HepG2 (cell line): ENCODE data around the gene MAP3K5. TPM values are rescaled to one million over a fixed set of nuclear protein-coding genes. Genes with fewer than 3 reads are reported as not detected.

ENCODE experiments used
- ATAC-seq: fragments of 200-7000 bp; cut with Tn5 transposase; 3 replicates; pipeline ENCODE4 v1.9.1; 2020; ENCODE audit warnings: mild to moderate bottlenecking, moderate library complexity
- BruUV-seq: library from RNA; stranded (reverse); fragments of 400-500 nt; replicated peaks from 2 replicates; lab custom pipeline; 2021; lab: Mats Ljungman, UMichigan
- CTCF ChIA-PET: fragments of 300-600 bp; formaldehyde crosslinking; extraction: SDS; loops from one replicate; lab custom pipeline; 2021; ENCODE audit warnings: low total read pairs, inconsistent platforms, low intra/inter-chr PET ratio; lab: Yijun Ruan, JAX
- POLR2A ChIA-PET: fragments of 350-600 bp; sonication (Branson Sonifier 250); formaldehyde crosslinking; loops from one replicate; lab custom pipeline; 2020; ENCODE audit warnings: antibody characterized with exemption, inconsistent platforms; lab: Yijun Ruan, JAX
- DNase-seq: peaks from one replicate; pipeline ENCODE4 v3.0.0-alpha.2; 2015; ENCODE audit warnings: low spot score
- FAIRE-seq: peaks from 3 replicates; lab custom pipeline; 2011; peaks lifted over from hg19 to GRCh38; lab: Jason Lieb, UNC
- H2AFZ ChIP-seq: one replicate; pipeline ENCODE4 v1.6.1; 2011; ENCODE audit warnings: low read length, inconsistent platforms
- H3K27ac ChIP-seq: fragments of 300-600 bp; 3 replicates; pipeline ENCODE4 v1.8.0; 2011; ENCODE audit warnings: mixed run types, mild to moderate bottlenecking, mixed read lengths, low read length, inconsistent platforms; ENCODE audit not compliant: insufficient read depth; ENCODE audit errors: extremely low read length
- H3K27me3 ChIP-seq, 2 experiments: fragments of 200-600 bp in 1 of 2; 2 replicates in 1 of 2; 3 replicates in 1 of 2; pipeline versions ENCODE4 v1.6.0 to v1.8.0; 2011; ENCODE audit warnings: low read length in 2 of 2, mild to moderate bottlenecking in 2 of 2, moderate library complexity in 2 of 2, inconsistent platforms in 1 of 2; ENCODE audit not compliant: insufficient read depth in 2 of 2, control insufficient read depth in 1 of 2
- H3K36me3 ChIP-seq, 2 experiments: fragments of 200-600 bp in 1 of 2; replicated peaks in 1 of 2; 2 replicates in 1 of 2; 3 replicates in 1 of 2; pipeline versions ENCODE4 v1.5.1 to v1.8.0; 2011; ENCODE audit warnings: low read length in 2 of 2, inconsistent platforms in 1 of 2; ENCODE audit not compliant: insufficient read depth in 2 of 2, control insufficient read depth in 1 of 2
- H3K4me1 ChIP-seq: 2 replicates; pipeline ENCODE4 v1.5.1; 2012; ENCODE audit warnings: low read length, inconsistent platforms; ENCODE audit not compliant: insufficient read depth
- H3K4me2 ChIP-seq: 2 replicates; pipeline ENCODE4 v1.6.0; 2011; ENCODE audit warnings: low read depth, low read length, inconsistent platforms
- H3K4me3 ChIP-seq, 3 experiments: fragments of 200-600 bp in 1 of 3; sonication (generic), shearing (Covaris generic) in 1 of 3; replicated peaks in 1 of 3; 2 replicates each; pipeline ENCODE4 v1.5.1; 2011 to 2016; ENCODE audit warnings: low read length in 3 of 3, inconsistent platforms in 2 of 3, low read depth in 2 of 3, mild to moderate bottlenecking in 2 of 3, control low read depth in 1 of 3, mixed read lengths in 1 of 3; ENCODE audit not compliant: insufficient read depth in 1 of 3
- H3K79me2 ChIP-seq: one replicate; pipeline ENCODE4 v1.6.1; 2011; ENCODE audit warnings: low read length, inconsistent platforms; ENCODE audit not compliant: insufficient read depth
- H3K9ac ChIP-seq: 2 replicates; pipeline ENCODE4 v1.6.0; 2011; ENCODE audit warnings: mild to moderate bottlenecking, low read depth, low read length, inconsistent platforms; ENCODE audit not compliant: insufficient read depth
- H3K9me3 ChIP-seq: 2 replicates; pipeline ENCODE4 v1.5.1; 2012; ENCODE audit warnings: mild to moderate bottlenecking, low read length
- H4K20me1 ChIP-seq: 2 replicates; pipeline ENCODE4 v1.6.0; 2011; ENCODE audit warnings: inconsistent platforms, mild to moderate bottlenecking, low read length, moderate library complexity; ENCODE audit not compliant: insufficient read depth
- ADNP ChIP-seq: sonication (generic); formaldehyde crosslinking; IDR thresholded peaks from 2 replicates; pipeline ENCODE4 v1.4.0; 2020; ENCODE audit warnings: missing genetic modification reagents
- HDAC2 ChIP-seq: sonication (generic); formaldehyde crosslinking; IDR thresholded peaks from 2 replicates; pipeline ENCODE4 v1.4.0; 2020; ENCODE audit warnings: missing genetic modification reagents
- MZF1 ChIP-seq: sonication (generic); formaldehyde crosslinking; IDR thresholded peaks from 2 replicates; pipeline ENCODE4 v1.8.1; 2023; ENCODE audit warnings: mild to moderate bottlenecking, missing genetic modification reagents, borderline replicate concordance
- NFE2 ChIP-seq: sonication (generic); formaldehyde crosslinking; IDR thresholded peaks from 2 replicates; pipeline ENCODE4 v1.4.0; 2020; ENCODE audit warnings: missing genetic modification reagents
- RELA ChIP-seq: sonication (generic); formaldehyde crosslinking; IDR thresholded peaks from 2 replicates; pipeline ENCODE4 v1.4.0; 2020; ENCODE audit warnings: missing genetic modification reagents
- RORA ChIP-seq: sonication (generic); formaldehyde crosslinking; IDR thresholded peaks from 2 replicates; pipeline ENCODE4 v1.5.0; 2020; ENCODE audit warnings: mild to moderate bottlenecking, missing genetic modification reagents, moderate library complexity
- TMF1 ChIP-seq: sonication (generic); formaldehyde crosslinking; IDR thresholded peaks from 2 replicates; pipeline ENCODE4 v1.8.1; 2022; ENCODE audit warnings: low read depth, missing genetic modification reagents
- TOE1 ChIP-seq: sonication (generic); formaldehyde crosslinking; IDR thresholded peaks from 2 replicates; pipeline ENCODE4 v1.4.0; 2020; ENCODE audit warnings: mild to moderate bottlenecking, missing genetic modification reagents
- ZFP82 ChIP-seq: sonication (generic); formaldehyde crosslinking; IDR thresholded peaks from 2 replicates; pipeline ENCODE4 v1.5.1; 2020; ENCODE audit warnings: mild to moderate bottlenecking, missing genetic modification reagents, borderline replicate concordance
- ZKSCAN5 ChIP-seq: sonication (generic); formaldehyde crosslinking; IDR thresholded peaks from 2 replicates; pipeline ENCODE4 v1.5.1; 2020; ENCODE audit warnings: mild to moderate bottlenecking, missing genetic modification reagents
- ZNF354B ChIP-seq: sonication (generic); formaldehyde crosslinking; IDR thresholded peaks from 2 replicates; pipeline ENCODE4 v1.8.0; 2022; ENCODE audit warnings: mild to moderate bottlenecking, missing genetic modification reagents
- ZNF430 ChIP-seq: sonication (generic); formaldehyde crosslinking; IDR thresholded peaks from 2 replicates; pipeline ENCODE4 v1.9.0; 2021; ENCODE audit warnings: mild to moderate bottlenecking, missing genetic modification reagents
- ZNF432 ChIP-seq: sonication (generic); formaldehyde crosslinking; IDR thresholded peaks from 2 replicates; pipeline ENCODE4 v1.5.0; 2020; ENCODE audit warnings: missing genetic modification reagents, mild to moderate bottlenecking, borderline replicate concordance
- ZNF614 ChIP-seq: IDR thresholded peaks from 2 replicates; pipeline ENCODE4 v1.6.1; 2018; ENCODE audit warnings: missing biosample characterization, missing genetic modification reagents, inconsistent platforms, borderline replicate concordance
- ZNF746 ChIP-seq: sonication (generic); formaldehyde crosslinking; IDR thresholded peaks from 2 replicates; pipeline ENCODE4 v1.8.0; 2022; ENCODE audit warnings: mild to moderate bottlenecking, missing genetic modification reagents
- ZNF790 ChIP-seq: sonication (generic); formaldehyde crosslinking; IDR thresholded peaks from 2 replicates; pipeline ENCODE4 v1.8.0; 2022; ENCODE audit warnings: missing genetic modification reagents, mild to moderate bottlenecking, borderline replicate concordance
- ZSCAN9 ChIP-seq: IDR thresholded peaks from 2 replicates; pipeline ENCODE4 v1.6.1; 2016; ENCODE audit warnings: borderline replicate concordance
- WGBS: methylation state at CpG from one replicate; pipeline ENCODE4 v1.1.6; 2017; ENCODE audit warnings: low lambda C conversion rate; 5-methylcytosine and 5-hydroxymethylcytosine counted together
- in situ Hi-C: cut with HindIII; loops from 2 replicates; pipeline ENCODE4 v1.10.0; 2017; ENCODE audit warnings: low pct_unique_long_range_greater_than_20kb; ENCODE audit not compliant: extremely low pct_ligation_motif_present
- intact Hi-C: fragments of 100-400 bp; cut with micrococcal nuclease; formaldehyde crosslinking; loops from one replicate; pipeline ENCODE4 v1.10.0; 2022; ENCODE audit not compliant: unreplicated experiment
- polyA plus RNA-seq, 8 experiments: library from polyadenylated mRNA; depleted of rRNA in 3 of 8; stranded (reverse) in 7 of 8; unstranded in 1 of 8; fragments of >200 nt; fragmentation: Illumina TruSeq in 4 of 8; extraction: Trizol in 4 of 8; gene quantifications; 2 replicates each; pipeline versions ENCODE4 v1.2.1 to v1.2.3, GENCODE V29; 2011 to 2016; ENCODE audit warnings: low read depth in 4 of 8, missing spikeins in 1 of 8, mixed read lengths in 1 of 8; ENCODE audit not compliant: insufficient read depth in 1 of 8
- total RNA-seq, 5 experiments: library from RNA; depleted of rRNA; stranded (reverse); fragments of >200 nt; fragmentation: Illumina TruSeq; extraction: Trizol; gene quantifications; 2 replicates each; pipeline ENCODE4 v1.2.3, GENCODE V29; 2016; ENCODE audit warnings: low read depth in 1 of 5
- TF ChIP-seq, protein P1 (sequence below): sonication (generic); formaldehyde crosslinking; IDR thresholded peaks from 2 replicates; pipeline ENCODE4 v1.4.0; 2020; ENCODE audit warnings: missing genetic modification reagents, mild to moderate bottlenecking, borderline replicate concordance

MAP3K5 gene
- total and polyA plus RNA-seq, 2 of the 13 experiments (the other 11 are each of a cell fraction or from before 2014, with no cell fraction given): not detected

DNA sequence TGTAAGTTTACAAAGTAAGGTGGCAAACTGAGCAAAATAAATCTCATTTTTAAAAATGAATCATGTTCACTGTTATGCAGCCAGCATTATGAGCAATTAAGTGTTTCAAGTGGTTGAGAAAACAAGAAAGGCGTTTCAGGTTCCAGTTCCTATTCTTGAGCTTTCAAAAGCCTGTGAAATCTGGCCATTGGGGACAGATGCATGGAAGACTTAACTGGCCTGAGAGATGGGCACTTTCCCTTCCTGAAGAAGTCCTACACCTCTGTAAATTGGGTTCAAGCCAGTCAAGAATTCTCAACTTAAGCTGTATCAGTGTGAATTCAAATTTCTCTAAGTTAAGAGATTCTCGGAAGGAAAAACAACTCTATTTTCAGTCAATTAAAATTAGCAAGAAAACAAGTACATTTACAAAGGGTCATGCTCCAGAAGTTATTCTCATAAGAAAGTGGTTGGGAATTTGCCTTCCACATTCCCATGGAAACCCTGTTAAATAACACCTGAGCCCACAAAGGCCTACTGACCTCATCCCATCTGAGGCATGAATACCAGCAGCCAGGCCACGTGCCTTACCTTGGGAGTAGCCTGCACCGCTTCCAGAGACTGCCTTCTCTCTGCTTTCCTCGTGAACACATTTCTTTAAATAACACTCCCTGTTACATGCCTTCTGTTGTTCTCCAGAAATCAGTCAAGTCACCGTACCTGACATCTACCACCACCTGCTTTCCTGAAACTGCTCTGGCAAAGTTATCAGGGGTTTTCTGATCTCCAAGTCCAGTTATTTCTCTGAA, 19.4 kb downstream of the MAP3K5 start:
- Histone ChIP-seq H3K79me2 (no peaks in the 10 kb centered on the region), H3K36me3 (no peaks in the 10 kb centered on the region), H3K9me3 (no peaks in the 10 kb centered on the region), H4K20me1 (no peaks in the 10 kb centered on the region), H3K9ac (no peak overlapping the region), H2AFZ (no peak overlapping the region), H3K4me2 (no peak overlapping the region), H3K4me3 (no peak overlapping the region), H3K27ac (no peak overlapping the region), H3K4me1 (no peaks in the 10 kb centered on the region), H3K27me3 (no peaks in the 10 kb centered on the region)
- ATAC-seq: no peak
- no peak for DNase-seq
- TF ChIP-seq RORA (CRISPR knock-in tag) (no peak), NFE2 (CRISPR knock-in tag) (no peak), ZNF432 (no peak), ZKSCAN5 (no peak), ZNF614 (CRISPR knock-in tag) (no peak), TOE1 (CRISPR knock-in tag) (no peak), ZNF430 (CRISPR knock-in tag) (no peak), MZF1 (CRISPR knock-in tag) (no peak), ZNF790 (CRISPR knock-in tag) (no peak), ZNF354B (no peak), ZFP82 (no peak), ZNF746 (CRISPR knock-in tag) (no peak), ADNP (no peak), HDAC2 (CRISPR knock-in tag) (no peak), TMF1 (CRISPR knock-in tag) (no peak), ZSCAN9 (CRISPR knock-in tag) (no peak), RELA (no peak)
- TF ChIP-seq, protein P1, sequence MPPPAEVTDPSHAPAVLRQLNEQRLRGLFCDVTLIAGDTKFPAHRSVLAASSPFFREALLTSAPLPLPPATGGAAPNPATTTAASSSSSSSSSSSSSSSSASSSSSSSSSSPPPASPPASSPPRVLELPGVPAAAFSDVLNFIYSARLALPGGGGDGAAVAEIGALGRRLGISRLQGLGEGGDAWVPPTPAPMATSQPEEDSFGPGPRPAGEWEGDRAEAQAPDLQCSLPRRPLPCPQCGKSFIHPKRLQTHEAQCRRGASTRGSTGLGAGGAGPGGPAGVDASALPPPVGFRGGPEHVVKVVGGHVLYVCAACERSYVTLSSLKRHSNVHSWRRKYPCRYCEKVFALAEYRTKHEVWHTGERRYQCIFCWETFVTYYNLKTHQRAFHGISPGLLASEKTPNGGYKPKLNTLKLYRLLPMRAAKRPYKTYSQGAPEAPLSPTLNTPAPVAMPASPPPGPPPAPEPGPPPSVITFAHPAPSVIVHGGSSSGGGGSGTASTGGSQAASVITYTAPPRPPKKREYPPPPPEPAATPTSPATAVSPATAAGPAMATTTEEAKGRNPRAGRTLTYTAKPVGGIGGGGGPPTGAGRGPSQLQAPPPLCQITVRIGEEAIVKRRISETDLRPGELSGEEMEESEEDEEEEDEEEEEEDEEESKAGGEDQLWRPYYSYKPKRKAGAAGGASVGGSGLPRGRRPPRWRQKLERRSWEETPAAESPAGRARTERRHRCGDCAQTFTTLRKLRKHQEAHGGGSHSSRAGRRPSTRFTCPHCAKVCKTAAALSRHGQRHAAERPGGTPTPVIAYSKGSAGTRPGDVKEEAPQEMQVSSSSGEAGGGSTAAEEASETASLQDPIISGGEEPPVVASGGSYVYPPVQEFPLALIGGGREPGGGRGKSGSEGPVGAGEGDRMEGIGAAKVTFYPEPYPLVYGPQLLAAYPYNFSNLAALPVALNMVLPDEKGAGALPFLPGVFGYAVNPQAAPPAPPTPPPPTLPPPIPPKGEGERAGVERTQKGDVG (CRISPR knock-in tag): no peak
- POLR2A ChIA-PET: no interaction called here
- CTCF ChIA-PET: no interaction called here
- FAIRE-seq: no peak
- intact Hi-C loops (no loop called here), in situ Hi-C loops (no loop called here)
- 31% methylated on average over 6 of the region's 6 CpGs for WGBS
- BruUV-seq: no TSS peak
